Skeletal muscle tissue (tissue), 4 donors: ENCODE data around the gene S100A8. TPM values are rescaled to one million over a fixed set of nuclear protein-coding genes. Genes with fewer than 3 reads are reported as not detected.
"Not testable (repeated sequence)": the region's sequence is repeated elsewhere in the genome, so short reads cannot be mapped to it uniquely, and the experiment has no call there.

Source experiments
- H3K27ac ChIP-seq: one replicate; pipeline ENCODE4 v1.7.0; 2013; ENCODE audit warnings: mild to moderate bottlenecking, low read depth, low read length, inconsistent platforms
- H3K27me3 ChIP-seq, 3 donors: one replicate each; pipeline ENCODE4 v1.7.0; 2013; ENCODE audit warnings: low read length in 3 of 3; ENCODE audit not compliant: control insufficient read depth in 3 of 3, insufficient read depth in 3 of 3
- H3K36me3 ChIP-seq, 3 donors: one replicate each; pipeline ENCODE4 v1.7.0; 2013; ENCODE audit warnings: low read length in 3 of 3; ENCODE audit not compliant: control insufficient read depth in 3 of 3, insufficient read depth in 3 of 3
- H3K4me1 ChIP-seq, 3 donors: one replicate each; pipeline ENCODE4 v1.7.0; 2013; ENCODE audit warnings: low read length in 3 of 3, mild to moderate bottlenecking in 3 of 3; ENCODE audit not compliant: control insufficient read depth in 3 of 3, insufficient read depth in 3 of 3
- H3K4me3 ChIP-seq, 3 donors: one replicate each; pipeline ENCODE4 v1.7.0; 2013; ENCODE audit warnings: low read length in 3 of 3
- H3K9ac ChIP-seq, 3 donors: one replicate each; pipeline ENCODE4 v1.7.0; 2013; ENCODE audit warnings: low read length in 3 of 3, mild to moderate bottlenecking in 3 of 3, moderate library complexity in 2 of 3, low read depth in 1 of 3
- H3K9me3 ChIP-seq, 3 donors: one replicate each; pipeline ENCODE4 v1.7.0; 2013; ENCODE audit warnings: low read length in 3 of 3; ENCODE audit not compliant: control insufficient read depth in 3 of 3
- total RNA-seq: library from RNA; depleted of rRNA; stranded (reverse); fragments of >200 nt; gene quantifications from one replicate; pipeline ENCODE4 v1.2.3, GENCODE V29; 2014
- donor health status: Osteomylitis.

The S100A8 gene
- total RNA-seq, 1 donor from 2014 or later = 67.3 TPM

GRCh38 chr1:153417136-153417888 lies 26.4 kb upstream of the S100A8 start:
- H3K27ac ChIP-seq = no peak overlapping the region
- no peaks in the 10 kb centered on the region for H3K9me3 ChIP-seq
- no peaks in the 10 kb centered on the region for H3K4me1 ChIP-seq
- no peak overlapping the region for H3K9ac ChIP-seq
- H3K4me3 ChIP-seq = no peak overlapping the region
- H3K36me3 ChIP-seq = no peaks in the 10 kb centered on the region
- peaks cover 2 to 4% (median 4%) of the 10 kb centered on the region in 3 donors for H3K27me3 ChIP-seq

GRCh38 chr1:153415850-153416570 lies 25.1 kb upstream of the S100A8 start, which contains the start of gene S100A7A:
Gene S100A7A (plus strand): TSS chr1:153416520. CDS start chr1:153418083, 1,563 bp downstream.
- H3K27ac ChIP-seq = no peak within 1 kb of the TSS
- H3K36me3 ChIP-seq = no peaks in the 10 kb centered on the region
- peaks cover 2 to 4% (median 4%) of the 10 kb centered on the region in 3 donors for H3K27me3 ChIP-seq
- no peaks in the 10 kb centered on the region for H3K9me3 ChIP-seq
- no peak within 1 kb of the TSS for H3K9ac ChIP-seq
- H3K4me3 ChIP-seq = no peak within 1 kb of the TSS
- H3K4me1 ChIP-seq = no peaks in the 10 kb centered on the region

- not testable (repeated sequence) for H3K9me3 ChIP-seq, H3K27me3 ChIP-seq, H3K9ac ChIP-seq, H3K27ac ChIP-seq, H3K36me3 ChIP-seq, H3K4me3 ChIP-seq, H3K4me1 ChIP-seq
Measured at GRCh38 chr1:153413961-153414360, 23.1 kb upstream of the S100A8 start.

GRCh38 chr1:153407274-153407673 lies 16.4 kb upstream of the S100A8 start:
- not testable (repeated sequence) for H3K36me3 ChIP-seq, H3K9me3 ChIP-seq, H3K4me1 ChIP-seq, H3K27me3 ChIP-seq, H3K4me3 ChIP-seq, H3K27ac ChIP-seq, H3K9ac ChIP-seq

GRCh38 chr1:153405825-153406599 lies 15.1 kb upstream of the S100A8 start:
- not testable (repeated sequence) for H3K9ac ChIP-seq, H3K4me1 ChIP-seq, H3K27me3 ChIP-seq

GRCh38 chr1:153404768-153405167 lies 13.9 kb upstream of the S100A8 start:
- no peak overlapping the region for H3K27ac ChIP-seq
- no peak overlapping the region for H3K4me3 ChIP-seq
- peaks cover 5 to 10% (median 5%) of the 10 kb centered on the region in 3 donors for H3K27me3 ChIP-seq
- H3K9me3 ChIP-seq = no peaks in the 10 kb centered on the region
- H3K4me1 ChIP-seq = no peaks in the 10 kb centered on the region
- no peaks in the 10 kb centered on the region for H3K36me3 ChIP-seq
- no peak overlapping the region for H3K9ac ChIP-seq

More at GRCh38 chr1:153405825-153406599, 15.1 kb upstream of the S100A8 start:
- H3K9me3 ChIP-seq, H3K4me3 ChIP-seq, H3K36me3 ChIP-seq, H3K27ac ChIP-seq: not testable (repeated sequence)

GRCh38 chr1:153404086-153404635 lies 13.3 kb upstream of the S100A8 start:
- no peaks in the 10 kb centered on the region for H3K9me3 ChIP-seq
- no peaks in the 10 kb centered on the region for H3K36me3 ChIP-seq
- no peak overlapping the region for H3K4me3 ChIP-seq
- H3K9ac ChIP-seq = no peak overlapping the region
- peaks cover 7 to 10% (median 10%) of the 10 kb centered on the region in 3 donors for H3K27me3 ChIP-seq
- no peaks in the 10 kb centered on the region for H3K4me1 ChIP-seq
- no peak overlapping the region for H3K27ac ChIP-seq

GRCh38 chr1:153403421-153404085 lies 12.7 kb upstream of the S100A8 start:
- H3K4me1 ChIP-seq = no peaks in the 10 kb centered on the region
- peaks cover 7 to 13% (median 10%) of the 10 kb centered on the region in 3 donors for H3K27me3 ChIP-seq
- H3K4me3 ChIP-seq = no peak overlapping the region
- no peak overlapping the region for H3K9ac ChIP-seq
- H3K9me3 ChIP-seq = no peaks in the 10 kb centered on the region
- H3K27ac ChIP-seq = no peak overlapping the region
- H3K36me3 ChIP-seq = no peaks in the 10 kb centered on the region

- Histone ChIP-seq H3K9ac (no peak overlapping the region), H3K4me1 (no peaks in the 10 kb centered on the region), H3K9me3 (no peaks in the 10 kb centered on the region), H3K4me3 (no peak overlapping the region), H3K36me3 (no peaks in the 10 kb centered on the region), H3K27ac (no peak overlapping the region), H3K27me3 (peaks cover 7 to 12% (median 10%) of the 10 kb centered on the region in 3 donors)
Measured at GRCh38 chr1:153402226-153402625, 11.4 kb upstream of the S100A8 start.
